ENCODE measurements around the gene GCN1. TPM values are rescaled to one million over a fixed set of nuclear protein-coding genes. Genes with fewer than 3 reads are reported as not detected.
A peak's percentile ranks its signal among the peaks of the same experiment; 100 is the strongest.

Gene GCN1
- 33.7 and 59.7 TPM in 2 replicates for polyA plus RNA-seq (2011; rRNA removed)
- polyA minus RNA-seq (2011; rRNA and poly(A)+ RNA removed) = 120 and 162 TPM in 2 replicates

GRCh38 chr12:120194534-120195395 is at the start of gene GCN1:
Gene GCN1 (minus strand): TSS chr12:120194715. CDS start chr12:120194697, 18 bp downstream.
- H3K4me3 ChIP-seq (ENCODE audit: low read depth, low read length) = peak within 1 kb of the TSS; percentile 70
- DNase-seq (ENCODE audit: low read depth) = no peak
- no peaks in the 10 kb centered on the region for H3K27me3 ChIP-seq (ENCODE audit: control insufficient read depth, insufficient read depth, low read length)
- H3K36me3 ChIP-seq (ENCODE audit: control insufficient read depth, insufficient read depth, low read length) = peaks cover 16% of the 10 kb centered on the region
- TF ChIP-seq CTCF (IDR thresholded peaks at IDR 0.05; ENCODE audit: insufficient read depth, low read depth, low read length) = no peak
- CTCF ChIA-PET = interaction anchor here (1.1 kb wide), 1 partner anchor 23 kb away, joined by 3 read pairs; no protein-coding TSS in a partner anchor
- POLR2A ChIA-PET = interaction anchor here (1.6 kb wide), 1 partner anchor 97 kb away, joined by 4 read pairs; the partner anchor contains the start of gene RNU4-2

- Histone ChIP-seq H3K4me3 (ENCODE audit: low read depth, low read length) (no peak overlapping the region), H3K36me3 (ENCODE audit: control insufficient read depth, insufficient read depth, low read length) (peaks cover 2% of the 10 kb centered on the region), H3K27me3 (ENCODE audit: control insufficient read depth, insufficient read depth, low read length) (no peaks in the 10 kb centered on the region)
- no peak for DNase-seq (ENCODE audit: low read depth)
- POLR2A ChIA-PET = interaction anchor here (0.5 kb wide), 1 partner anchor 14 kb away, joined by 3 read pairs; no protein-coding TSS in a partner anchor
- TF ChIP-seq CTCF (IDR thresholded peaks at IDR 0.05; ENCODE audit: insufficient read depth, low read depth, low read length) = no peak
- CTCF ChIA-PET = interaction anchor here (0.9 to 9.5 kb wide), 4 partner anchors 8 to 23 kb away, joined by 3 to 75 read pairs (median 8); partner anchors contain the start of gene PXN
These were observed 48.6 kb upstream of the GCN1 start for GRCh38 chr12:120242971-120243699.

GRCh38 chr12:120242275-120242799 is 47.8 kb upstream of the GCN1 start:
- TF ChIP-seq CTCF (IDR thresholded peaks at IDR 0.05; ENCODE audit: insufficient read depth, low read depth, low read length) = no peak
- peaks cover 2% of the 10 kb centered on the region for H3K36me3 ChIP-seq (ENCODE audit: control insufficient read depth, insufficient read depth, low read length)
- ChIA-PET POLR2A (interaction anchor here (0.5 kb wide), 1 partner anchor 41 kb away, joined by 3 read pairs; the partner anchor contains the start of gene RPLP0), CTCF (interaction anchor here (1.0 to 9.5 kb wide), 3 partner anchors 7 to 21 kb away, joined by 4 to 75 read pairs (median 11); no protein-coding TSS in a partner anchor)
- no peaks in the 10 kb centered on the region for H3K27me3 ChIP-seq (ENCODE audit: control insufficient read depth, insufficient read depth, low read length)
- no peak overlapping the region for H3K4me3 ChIP-seq (ENCODE audit: low read depth, low read length)
- DNase-seq (ENCODE audit: low read depth) = no peak

GRCh38 chr12:120241561-120242274 is 47.2 kb upstream of the GCN1 start:
- DNase-seq (ENCODE audit: low read depth) = no peak
- CTCF ChIA-PET = interaction anchor here (9.5 kb wide), 1 partner anchor 11 kb away, joined by 75 read pairs; no protein-coding TSS in a partner anchor
- no peak overlapping the region for H3K4me3 ChIP-seq (ENCODE audit: low read depth, low read length)
- H3K36me3 ChIP-seq (ENCODE audit: control insufficient read depth, insufficient read depth, low read length) = peaks cover 2% of the 10 kb centered on the region
- POLR2A ChIA-PET = interaction anchor here (0.5 kb wide), 1 partner anchor 41 kb away, joined by 3 read pairs; the partner anchor contains the start of gene RPLP0
- TF ChIP-seq CTCF (IDR thresholded peaks at IDR 0.05; ENCODE audit: insufficient read depth, low read depth, low read length) = no peak
- H3K27me3 ChIP-seq (ENCODE audit: control insufficient read depth, insufficient read depth, low read length) = no peaks in the 10 kb centered on the region

All from BJ (cell line).